Stimulated activated CD8-positive, alpha-beta memory T cell treated with anti-CD3 and anti-CD28 coated beads, Interleukin-15, amount 100 ng/mL, for 24 hours (primary cell): ENCODE measurements around the gene IFNA13.
"Not testable (repeated sequence)": the region's sequence is repeated elsewhere in the genome, so short reads cannot be mapped to it uniquely, and the experiment has no call there.

Experiments used
- DNase-seq: peaks from one replicate; pipeline ENCODE4 v3.0.0-alpha.2; 2020; ENCODE audit warnings: low read depth

The IFNA13 gene

GRCh38 chr9:21367957-21368356 is at the start of gene IFNA13:
TSS of gene IFNA13 (minus strand) at chr9:21368057. CDS start at chr9:21368010, 47 bp downstream.
- no peak for DNase-seq

DNA sequence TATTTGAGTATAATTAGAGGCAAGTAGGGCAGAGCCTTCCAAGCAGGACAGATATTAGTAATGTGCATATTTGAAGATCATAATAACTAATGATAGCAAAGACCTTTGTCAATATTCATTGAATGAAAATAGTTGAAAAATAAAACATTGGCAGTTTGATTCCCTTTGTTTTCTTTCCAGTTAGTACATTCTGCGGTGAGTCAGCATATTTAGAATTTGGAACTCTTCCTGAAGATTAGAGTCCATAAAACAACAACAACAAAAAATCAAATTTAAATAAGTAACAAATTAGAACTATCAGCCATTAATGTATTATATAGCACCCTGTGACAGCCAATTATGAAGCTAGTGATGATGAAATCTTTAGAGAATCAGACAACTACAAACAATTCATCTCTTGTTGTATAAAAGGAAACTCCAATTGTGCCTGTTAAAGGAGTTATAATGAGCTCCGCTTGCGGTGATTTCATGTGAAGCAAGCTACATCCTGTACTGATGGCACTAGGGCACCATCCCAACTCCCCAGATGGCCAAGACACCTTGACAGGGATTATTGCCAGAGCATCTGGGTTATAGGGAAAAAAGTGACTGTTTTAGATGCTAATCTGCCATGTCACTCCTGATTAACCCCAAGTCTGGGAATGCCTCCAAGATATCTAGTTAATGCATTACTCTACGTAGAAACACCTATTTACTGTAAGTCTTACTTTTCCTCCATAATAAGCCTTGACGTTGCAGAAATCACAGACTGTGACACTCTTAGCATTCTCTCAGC is 47.8 kb upstream of the IFNA13 start:
- DNase-seq: no peak

GRCh38 chr9:21414220-21414940 is 46.5 kb upstream of the IFNA13 start:
- DNase-seq: no peak

DNA sequence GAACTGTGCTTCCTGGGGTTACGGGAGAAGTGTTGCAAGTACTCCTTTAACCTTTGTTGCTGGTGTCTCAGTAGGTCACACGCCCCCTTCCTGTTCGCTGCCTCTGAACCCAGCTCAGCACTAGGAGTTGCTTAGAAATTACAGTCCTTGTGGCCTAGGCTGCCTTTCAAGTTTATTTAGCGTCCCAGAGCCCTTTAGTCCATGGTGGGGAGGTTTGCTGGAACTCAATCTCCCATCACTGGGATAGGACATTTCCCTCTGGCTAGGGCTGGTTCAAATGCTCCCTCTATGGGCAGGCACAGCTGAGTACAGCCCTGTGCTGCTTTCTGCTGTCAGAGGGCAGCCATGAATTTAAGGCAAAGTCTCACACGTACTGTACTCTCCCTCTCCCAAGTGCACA is 45.8 kb upstream of the IFNA13 start:
- DNase-seq: no peak

GRCh38 chr9:21413151-21413550 is 45.3 kb upstream of the IFNA13 start:
- no peak for DNase-seq

DNA sequence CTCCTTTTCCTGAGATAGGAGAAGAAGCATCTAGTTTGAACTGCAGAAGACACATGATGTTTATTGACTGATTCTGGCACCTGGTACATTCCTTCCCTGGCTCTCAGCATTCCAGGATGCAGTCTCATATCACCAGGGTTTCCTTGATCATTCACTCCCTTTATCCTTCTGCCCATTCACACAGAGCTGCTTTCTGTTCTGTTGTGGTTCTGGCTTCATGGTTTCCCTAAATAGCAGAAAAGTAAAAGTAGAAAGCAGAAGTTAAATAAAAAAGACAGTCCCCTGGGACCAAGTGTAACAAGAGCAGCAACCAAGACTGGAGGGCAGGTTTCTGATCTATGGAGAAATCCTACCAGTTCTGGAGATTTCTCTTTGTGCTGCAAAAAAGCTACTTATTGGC is 44.2 kb upstream of the IFNA13 start:
- no peak for DNase-seq

DNA sequence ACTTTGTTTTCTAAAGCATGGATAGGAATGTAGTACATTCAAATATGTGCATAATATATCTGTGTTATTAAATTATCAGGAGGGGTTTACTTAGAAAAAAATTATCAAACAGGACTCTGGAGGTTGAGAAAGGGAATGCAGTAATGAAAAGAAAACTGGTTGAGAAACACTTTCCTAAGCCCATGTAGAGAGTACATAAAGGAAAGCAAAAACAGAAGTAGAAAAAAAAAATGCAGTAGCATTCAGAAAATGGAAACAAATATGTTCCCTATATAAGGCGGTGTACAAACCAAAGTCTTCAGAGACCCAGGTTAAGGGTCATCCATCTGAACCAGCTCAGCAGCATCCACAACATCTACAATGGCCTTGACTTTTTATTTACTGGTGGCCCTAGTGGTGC is 41.0 kb upstream of the IFNA13 start, which contains the start of gene IFNA8:
Gene IFNA8, plus strand, starts transcription at position 301 of the 400 bp plus-strand sequence. Its CDS starts 60 bp downstream, at position 361.
- no peak for DNase-seq

GRCh38 chr9:21404146-21404545 is 36.3 kb upstream of the IFNA13 start:
- no peak for DNase-seq

DNA sequence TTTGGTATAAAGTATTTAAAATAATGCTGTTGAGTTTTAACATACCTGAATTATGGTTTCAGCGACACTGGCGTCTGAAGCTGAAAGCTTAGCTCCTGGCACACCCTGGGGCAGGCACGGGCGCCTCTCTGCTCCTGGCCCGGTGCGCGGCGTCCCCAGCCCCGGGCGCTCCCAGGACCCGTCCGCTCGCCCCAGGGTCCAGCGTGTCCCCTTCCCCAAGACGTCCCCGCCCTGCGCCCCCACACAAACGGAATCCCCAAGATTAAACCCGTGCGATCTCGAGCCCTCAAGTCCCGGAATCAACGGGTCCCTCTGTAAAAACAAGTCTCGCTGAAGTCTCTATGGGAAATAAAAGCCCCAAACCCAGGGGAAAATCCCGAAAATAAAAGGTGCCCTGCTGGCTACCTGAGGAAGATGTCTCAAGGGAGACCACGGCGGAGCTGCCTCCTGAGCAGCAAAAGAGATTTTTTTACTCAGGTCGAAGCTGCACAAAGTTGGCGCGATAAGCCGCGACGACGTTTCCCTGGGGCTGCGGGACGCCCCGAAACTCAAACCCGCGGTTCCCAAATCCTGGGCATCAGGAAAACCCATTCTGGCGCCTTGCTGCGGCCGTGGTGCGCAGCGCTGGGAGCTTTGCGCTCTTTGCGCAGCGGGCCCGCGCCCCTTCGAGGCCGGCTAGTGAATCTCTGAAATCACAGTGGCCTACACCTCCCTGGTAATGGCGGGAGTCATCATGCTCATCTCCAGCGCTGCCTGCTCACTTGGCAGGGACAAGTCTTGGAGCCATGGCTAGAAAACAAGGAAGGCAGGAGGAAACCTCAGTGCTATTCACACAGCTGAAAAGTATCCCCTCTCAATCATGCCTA is 34.8 kb upstream of the IFNA13 start:
- no peak for DNase-seq

DNA sequence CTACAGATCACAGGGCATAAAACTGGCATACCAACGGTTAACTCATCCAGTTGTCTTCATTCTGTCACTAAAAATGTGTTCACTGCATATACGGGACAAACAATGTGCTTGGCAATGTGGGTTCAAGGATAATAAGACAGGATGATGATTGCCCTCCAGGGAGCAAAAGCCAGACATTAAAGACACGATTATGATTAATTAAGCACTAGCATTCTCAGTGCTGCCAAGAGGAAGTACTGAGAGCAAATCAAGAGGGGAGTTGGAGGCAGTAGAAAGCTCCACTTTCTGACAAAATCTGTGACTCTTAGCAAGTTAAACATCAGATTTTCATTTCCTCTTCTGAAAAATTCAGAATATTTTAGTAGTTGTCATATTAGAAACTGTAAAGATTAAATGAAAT is 32.1 kb upstream of the IFNA13 start:
- DNase-seq: no peak

DNA sequence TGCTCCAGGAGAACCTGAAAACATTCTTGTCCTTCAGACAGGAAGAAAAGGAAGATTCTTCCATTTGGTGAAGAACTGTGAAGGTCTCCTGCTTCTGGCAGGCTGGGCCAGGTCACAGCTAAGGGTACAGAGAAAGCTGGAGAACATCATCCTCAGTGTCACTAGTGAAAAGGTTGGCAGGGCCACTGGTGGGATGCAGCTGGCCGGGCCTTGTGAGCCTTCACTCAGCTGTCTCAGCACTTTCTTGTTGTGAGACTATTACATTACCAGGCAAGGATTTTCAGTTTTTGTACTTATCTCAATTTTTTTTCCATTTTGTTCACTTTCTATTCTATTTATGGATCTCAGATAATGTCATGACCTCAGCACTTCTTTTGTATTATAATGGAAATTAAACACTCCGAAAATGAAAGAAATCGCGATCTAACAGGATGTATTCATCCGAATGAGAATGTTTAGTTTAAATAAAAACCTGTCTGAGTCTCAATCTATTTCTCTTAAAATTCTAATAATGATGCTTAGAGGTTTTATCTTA is 31.2 kb upstream of the IFNA13 start:
- DNase-seq: no peak

GRCh38 chr9:21395778-21396717 is 28.2 kb upstream of the IFNA13 start:
- DNase-seq: peak; percentile 23

- DNase-seq: no peak
Measured at GRCh38 chr9:21392270-21392669, 24.4 kb upstream of the IFNA13 start.

DNA sequence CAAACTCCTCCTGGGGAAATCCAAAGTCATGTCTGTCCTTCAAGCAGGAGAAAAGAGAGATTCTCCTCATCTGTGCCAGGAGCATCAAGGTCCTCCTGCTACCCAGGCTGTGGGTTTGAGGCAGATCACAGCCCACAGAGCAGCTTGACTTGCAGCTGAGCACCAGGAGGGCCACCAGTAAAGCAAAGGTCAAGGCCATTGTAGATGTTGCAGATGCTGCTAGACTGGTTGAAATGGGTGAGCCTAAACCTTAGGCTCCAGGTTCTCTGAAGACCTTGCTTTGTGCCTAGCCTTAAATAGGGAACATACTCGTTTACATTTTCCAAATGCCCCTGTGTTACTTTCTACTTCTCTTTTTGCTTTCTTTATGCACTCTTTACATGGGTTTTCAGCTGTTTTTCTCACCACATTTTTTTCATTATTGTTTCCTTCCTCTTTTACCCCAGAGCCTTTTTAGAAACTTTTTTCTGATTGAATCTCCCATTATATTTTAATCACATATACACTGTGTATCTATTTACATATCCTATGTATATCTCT is 17.3 kb upstream of the IFNA13 start, which contains the start of gene IFNA2:
Gene IFNA2, minus strand, starts transcription at position 268 of the 540 bp plus-strand sequence. Its CDS starts 69 bp downstream, at position 199.
- no peak for DNase-seq

DNA sequence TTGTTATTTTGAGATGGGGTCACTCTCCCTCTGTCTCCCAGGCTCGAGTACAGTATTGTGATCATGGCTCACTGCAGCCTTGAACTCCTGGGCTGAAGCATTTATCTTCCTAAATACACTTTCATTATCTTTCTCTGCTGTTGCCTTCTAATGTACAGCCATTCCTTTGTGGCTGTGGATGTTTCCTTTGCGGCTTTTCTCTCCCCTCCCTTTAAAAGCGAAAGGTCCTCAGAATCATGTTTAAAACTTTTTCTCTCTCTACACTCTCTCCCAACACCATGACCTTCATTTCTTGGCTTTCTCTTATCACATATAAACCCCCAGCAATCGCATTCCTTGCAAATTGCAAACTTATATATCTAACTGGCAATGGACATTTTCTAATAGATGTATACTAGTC is 15.8 kb upstream of the IFNA13 start:
- DNase-seq: no peak

DNA sequence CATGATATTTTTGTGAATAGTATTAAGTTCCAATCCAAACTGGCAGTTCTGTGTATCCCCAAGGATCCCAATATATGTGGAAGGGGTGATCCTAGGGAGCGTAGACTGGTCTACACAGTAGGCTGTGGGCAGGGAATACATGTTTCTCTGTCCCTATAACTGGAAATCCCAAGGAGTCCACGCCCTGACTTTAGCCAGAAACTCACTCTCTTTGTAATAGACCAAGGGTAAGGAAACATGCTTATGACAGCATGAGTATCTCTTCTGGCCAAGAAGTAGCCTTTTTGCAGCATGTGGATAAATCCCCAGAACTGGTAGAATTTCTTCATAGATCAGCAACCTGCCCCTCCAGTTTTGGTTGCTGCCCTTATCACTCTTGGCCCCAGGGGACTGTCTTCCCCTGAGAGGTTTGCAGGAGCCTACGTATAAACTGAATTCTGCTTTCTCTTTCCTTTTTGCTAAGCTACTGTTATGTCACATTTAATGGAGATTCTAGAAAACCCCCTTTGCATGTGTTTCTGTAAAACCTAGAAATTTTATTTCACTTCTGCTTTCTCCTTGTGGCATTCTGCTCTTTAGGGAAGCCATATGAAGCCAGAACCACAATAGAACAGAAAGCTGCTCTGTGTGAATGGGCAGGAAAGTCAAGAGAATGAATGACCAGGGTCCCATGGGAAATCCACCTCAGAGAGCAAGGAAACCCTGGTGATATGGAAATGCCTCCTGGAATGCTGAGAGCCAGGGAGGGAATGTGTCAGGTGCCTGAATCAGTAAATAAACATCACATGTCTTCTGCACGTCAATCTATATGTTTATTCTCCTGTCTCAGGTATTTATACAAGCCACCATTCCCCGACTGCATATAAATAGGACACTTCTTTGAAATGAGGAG is 13.8 kb upstream of the IFNA13 start:
- no peak for DNase-seq

DNA sequence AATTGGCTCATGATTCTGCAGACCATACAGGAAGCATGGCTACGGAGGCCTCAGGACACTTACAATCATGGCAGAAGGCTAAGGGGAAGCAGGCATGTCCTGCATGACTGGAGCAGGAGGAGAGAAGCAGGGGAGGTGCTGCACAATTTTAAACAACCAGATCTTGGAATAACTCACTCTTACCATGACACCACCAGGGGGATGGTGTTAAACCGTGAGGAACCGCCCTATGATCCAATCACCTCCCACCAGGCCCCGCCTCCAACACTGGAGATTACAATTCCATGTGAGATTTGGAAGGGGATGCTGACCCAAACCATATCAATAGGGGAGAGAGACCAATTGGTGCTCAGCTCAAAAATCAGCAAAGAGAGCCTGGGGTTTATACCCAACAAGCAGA is 3.6 kb upstream of the IFNA13 start:
- not testable (repeated sequence) for DNase-seq

- not testable (repeated sequence) for DNase-seq
Measured at GRCh38 chr9:21367169-21367568, 688 bp downstream of the IFNA13 start.

DNA sequence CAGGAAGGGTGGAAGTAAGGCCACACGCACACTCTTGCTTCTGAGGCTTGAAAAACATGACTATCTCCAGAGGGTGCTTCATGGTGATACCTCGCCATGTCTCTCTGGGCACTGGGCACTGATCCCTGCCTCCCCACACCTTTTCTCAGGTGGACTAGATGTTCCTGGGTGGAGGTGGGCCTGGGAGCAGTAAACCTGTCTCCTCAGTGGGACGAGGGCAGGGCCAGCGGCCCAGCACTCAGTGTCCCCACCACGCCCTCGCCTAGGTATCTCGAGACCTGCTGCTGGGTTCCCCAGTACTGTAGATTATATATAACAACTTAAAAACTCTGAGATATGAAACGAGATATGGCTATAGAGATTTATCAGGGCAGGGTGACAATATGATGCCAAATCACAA is 5.6 kb downstream of the IFNA13 start:
- DNase-seq: no peak
